KG1 (cell line): Measurements from ENCODE around the gene SETD2.
"Not testable (repeated sequence)": the region's sequence is repeated elsewhere in the genome, so short reads cannot be mapped to it uniquely, and the experiment has no call there.

Source experiments
- DNase-seq: peaks from one replicate; lab custom pipeline; 2025; lab: John Stamatoyannopoulos, UW

Gene SETD2

GRCh38 chr3:47034868-47035489 is 128.9 kb downstream of the SETD2 start:
- no peak for DNase-seq

- not testable (repeated sequence) for DNase-seq
Measured at GRCh38 chr3:47031041-47031440, 132.9 kb downstream of the SETD2 start.

GRCh38 chr3:47028667-47029066 is 135.2 kb downstream of the SETD2 start:
- no peak for DNase-seq

GRCh38 chr3:47028146-47028545 is 135.8 kb downstream of the SETD2 start:
- DNase-seq: no peak

- DNase-seq: not testable (repeated sequence)
Measured at GRCh38 chr3:47026432-47026831, 137.5 kb downstream of the SETD2 start.

- DNase-seq: no peak
Measured at GRCh38 chr3:47024932-47025331, 139.0 kb downstream of the SETD2 start.

- DNase-seq: no peak
Measured at GRCh38 chr3:47022641-47023071, 141.3 kb downstream of the SETD2 start.

- no peak for DNase-seq
Measured at GRCh38 chr3:47020311-47020710, 143.6 kb downstream of the SETD2 start.

- DNase-seq: no peak
Measured at GRCh38 chr3:47019201-47019600, 144.7 kb downstream of the SETD2 start.

- DNase-seq: no peak
Measured at GRCh38 chr3:47018269-47018611, 145.7 kb downstream of the SETD2 start.

GRCh38 chr3:47017504-47018268 is 146.2 kb downstream of the SETD2 start:
- peak; percentile 36 for DNase-seq

- peak; percentile 53 for DNase-seq
Measured at GRCh38 chr3:47016934-47017435, 146.9 kb downstream of the SETD2 start.

- no peak for DNase-seq
Measured at GRCh38 chr3:47016086-47016933, 147.6 kb downstream of the SETD2 start.

- DNase-seq: no peak
Measured at GRCh38 chr3:47015151-47015550, 148.8 kb downstream of the SETD2 start.

GRCh38 chr3:47014036-47014435 is 149.9 kb downstream of the SETD2 start:
- DNase-seq: no peak

GRCh38 chr3:47013231-47013630 is 150.7 kb downstream of the SETD2 start:
- no peak for DNase-seq

- no peak for DNase-seq
Measured at GRCh38 chr3:47012342-47013230, 151.3 kb downstream of the SETD2 start.

- DNase-seq: no peak
Measured at GRCh38 chr3:47011371-47011770, 152.5 kb downstream of the SETD2 start.

- no peak for DNase-seq
Measured at GRCh38 chr3:47010910-47011309, 153.0 kb downstream of the SETD2 start.

- no peak for DNase-seq
Measured at GRCh38 chr3:47010111-47010712, 153.7 kb downstream of the SETD2 start.
